H9 (cell line): Measurements from ENCODE around the gene JMJD1C. TPM values are rescaled to one million over a fixed set of nuclear protein-coding genes. Genes with fewer than 3 reads are reported as not detected.

Experiments
- DNase-seq: peaks from one replicate; pipeline ENCODE4 v3.0.0-alpha.2; 2017
- H2AFZ ChIP-seq: one replicate; pipeline ENCODE4 v1.6.1; 2013; ENCODE audit warnings: mild to moderate bottlenecking, low read length, control low read depth, moderate library complexity
- H2AK5ac ChIP-seq: 2 replicates; pipeline ENCODE4 v1.6.1; 2013; ENCODE audit warnings: low read length, control low read depth, mixed read lengths; ENCODE audit not compliant: insufficient read length
- H2BK120ac ChIP-seq: one replicate; pipeline ENCODE4 v1.6.1; 2013; ENCODE audit warnings: low read depth, mild to moderate bottlenecking, low read length, control low read depth, inconsistent platforms; ENCODE audit not compliant: poor library complexity, severe bottlenecking
- H2BK12ac ChIP-seq: 2 replicates; pipeline ENCODE4 v1.6.1; 2013; ENCODE audit warnings: low read length, control low read depth, mixed read lengths, low read depth; ENCODE audit not compliant: insufficient read length
- H2BK15ac ChIP-seq: 2 replicates; pipeline ENCODE4 v1.6.1; 2013; ENCODE audit warnings: low read depth, low read length, control low read depth
- H2BK20ac ChIP-seq: one replicate; pipeline ENCODE4 v1.6.1; 2013; ENCODE audit warnings: low read depth, mild to moderate bottlenecking, low read length, control low read depth, inconsistent platforms; ENCODE audit not compliant: poor library complexity, severe bottlenecking
- H2BK5ac ChIP-seq: 2 replicates; pipeline ENCODE4 v1.6.1; 2013; ENCODE audit warnings: low read length, control low read depth, mixed read lengths; ENCODE audit not compliant: insufficient read length
- H3K14ac ChIP-seq: 2 replicates; pipeline ENCODE4 v1.6.1; 2013; ENCODE audit warnings: low read length, control low read depth; ENCODE audit not compliant: insufficient read depth
- H3K18ac ChIP-seq: 2 replicates; pipeline ENCODE4 v1.6.1; 2013; ENCODE audit warnings: low read depth, mild to moderate bottlenecking, mixed read lengths, low read length, control low read depth; ENCODE audit not compliant: insufficient read length
- H3K23ac ChIP-seq: 2 replicates; pipeline ENCODE4 v1.6.1; 2013; ENCODE audit warnings: low read length, control low read depth, mixed read lengths, low read depth; ENCODE audit not compliant: insufficient read length
- H3K23me2 ChIP-seq: 2 replicates; pipeline ENCODE4 v1.6.1; 2013; ENCODE audit warnings: low read depth, mild to moderate bottlenecking, mixed read lengths, low read length, control low read depth; ENCODE audit not compliant: insufficient read length, poor library complexity, severe bottlenecking
- H3K27ac ChIP-seq: 2 replicates; pipeline ENCODE4 v1.5.1; 2013; ENCODE audit warnings: low read length, control low read depth, mixed read lengths, low read depth; ENCODE audit not compliant: insufficient read length
- H3K27me3 ChIP-seq: 2 replicates; pipeline ENCODE4 v1.6.1; 2013; ENCODE audit warnings: low read length, control low read depth, inconsistent platforms; ENCODE audit not compliant: insufficient read depth
- H3K4ac ChIP-seq: 2 replicates; pipeline ENCODE4 v1.6.1; 2013; ENCODE audit warnings: low read depth, mild to moderate bottlenecking, control low read depth, inconsistent platforms, low read length, moderate library complexity
- H3K4me1 ChIP-seq: 2 replicates; pipeline ENCODE4 v1.6.1; 2013; ENCODE audit warnings: low read length, control low read depth, inconsistent platforms; ENCODE audit not compliant: insufficient read depth
- H3K4me2 ChIP-seq: 2 replicates; pipeline ENCODE4 v1.6.1; 2013; ENCODE audit warnings: low read length, control low read depth, mixed read lengths; ENCODE audit not compliant: insufficient read length, insufficient read depth
- H3K56ac ChIP-seq: 2 replicates; pipeline ENCODE4 v1.6.1; 2013; ENCODE audit warnings: low read depth, mild to moderate bottlenecking, mixed read lengths, low read length, control low read depth; ENCODE audit not compliant: insufficient read length
- H3K79me1 ChIP-seq: 2 replicates; pipeline ENCODE4 v1.6.1; 2013; ENCODE audit warnings: low read depth, mild to moderate bottlenecking, moderate library complexity, low read length, control low read depth, inconsistent platforms; ENCODE audit not compliant: insufficient read depth, poor library complexity, severe bottlenecking
- H3K79me2 ChIP-seq: 2 replicates; pipeline ENCODE4 v1.6.1; 2013; ENCODE audit warnings: low read length, control low read depth, inconsistent platforms; ENCODE audit not compliant: insufficient read depth
- H3K9ac ChIP-seq: 2 replicates; pipeline ENCODE4 v1.6.1; 2013; ENCODE audit warnings: low read length, control low read depth, mixed read lengths; ENCODE audit not compliant: insufficient read length; ENCODE audit errors: extremely low read depth
- H3K9me3 ChIP-seq: one replicate; pipeline ENCODE4 v1.6.1; 2013; ENCODE audit warnings: low read depth, low read length, inconsistent platforms; ENCODE audit not compliant: control insufficient read depth
- H3T11ph ChIP-seq: one replicate; pipeline ENCODE4 v1.6.1; 2013; ENCODE audit warnings: mild to moderate bottlenecking, low read length, control low read depth, inconsistent platforms
- H4K20me1 ChIP-seq: one replicate; pipeline ENCODE4 v1.6.1; 2013; ENCODE audit not compliant: control insufficient read depth, insufficient read length, insufficient read depth
- H4K5ac ChIP-seq: 2 replicates; pipeline ENCODE4 v1.6.1; 2013; ENCODE audit warnings: low read depth, mild to moderate bottlenecking, mixed read lengths, low read length, control low read depth; ENCODE audit not compliant: insufficient read length
- H4K8ac ChIP-seq: replicated peaks from 2 replicates; pipeline ENCODE4 v1.6.1; 2013; ENCODE audit warnings: low read length, control low read depth, mixed read lengths, low read depth; ENCODE audit not compliant: insufficient read length
- H4K91ac ChIP-seq: 2 replicates; pipeline ENCODE4 v1.6.1; 2013; ENCODE audit warnings: low read depth, mild to moderate bottlenecking, moderate library complexity, mixed read lengths, low read length, control low read depth; ENCODE audit not compliant: insufficient read length
- H3K27ac Mint-ChIP-seq, 3 experiments: 2 replicates in 2 of 3; 3 replicates in 1 of 3; pipeline ENCODE4 v1.8.0; 2020 to 2021; ENCODE audit warnings: mixed read lengths in 3 of 3, mild to moderate bottlenecking in 1 of 3, moderate library complexity in 1 of 3
- H3K27me3 Mint-ChIP-seq: 2 replicates; pipeline ENCODE4 v1.8.0; 2021; ENCODE audit warnings: low read depth, mild to moderate bottlenecking, moderate library complexity, mixed read lengths
- H3K36me3 Mint-ChIP-seq, 3 experiments: 2 replicates in 2 of 3; 3 replicates in 1 of 3; pipeline ENCODE4 v1.8.0; 2020 to 2021; ENCODE audit warnings: low read depth in 3 of 3, mixed read lengths in 3 of 3; ENCODE audit not compliant: insufficient read depth in 1 of 3
- H3K4me1 Mint-ChIP-seq, 2 experiments: 2 replicates each; pipeline ENCODE4 v1.8.0; 2020; ENCODE audit warnings: mixed read lengths in 2 of 2
- H3K4me3 Mint-ChIP-seq, 2 experiments: 2 replicates in 1 of 2; 3 replicates in 1 of 2; pipeline ENCODE4 v1.8.0; 2020 to 2021; ENCODE audit warnings: mild to moderate bottlenecking in 2 of 2, mixed read lengths in 2 of 2, moderate library complexity in 1 of 2
- H3K9me3 Mint-ChIP-seq, 2 experiments: 2 replicates in 1 of 2; 3 replicates in 1 of 2; pipeline ENCODE4 v1.8.0; 2020; ENCODE audit warnings: mild to moderate bottlenecking in 2 of 2, mixed read lengths in 2 of 2, moderate library complexity in 1 of 2
- WGBS: extraction: QIAGEN DNeasy Blood & Tissue Kit; methylation state at CpG from one replicate; pipeline ENCODE4 v1.1.7; 2013; ENCODE audit warnings: missing lambda C conversion rate, low lambda C conversion rate, mixed read lengths; ENCODE audit not compliant: insufficient read length; ENCODE audit errors: extremely low coverage; 5-methylcytosine and 5-hydroxymethylcytosine counted together
- total RNA-seq: library from RNA; stranded (reverse); gene quantifications from 2 replicates; pipeline ENCODE4 v1.2.1, GENCODE V29; 2021
- TF ChIP-seq, protein P1 (sequence below): fragments of 200-600 bp; sonication (generic); conservative IDR thresholded peaks from 3 replicates; pipeline ENCODE4 v1.8.0; 2021; ENCODE audit warnings: antibody characterized with exemption, mild to moderate bottlenecking

Gene JMJD1C
- total RNA-seq, 1 experiment from 2014 or later, result 200 TPM

DNA sequence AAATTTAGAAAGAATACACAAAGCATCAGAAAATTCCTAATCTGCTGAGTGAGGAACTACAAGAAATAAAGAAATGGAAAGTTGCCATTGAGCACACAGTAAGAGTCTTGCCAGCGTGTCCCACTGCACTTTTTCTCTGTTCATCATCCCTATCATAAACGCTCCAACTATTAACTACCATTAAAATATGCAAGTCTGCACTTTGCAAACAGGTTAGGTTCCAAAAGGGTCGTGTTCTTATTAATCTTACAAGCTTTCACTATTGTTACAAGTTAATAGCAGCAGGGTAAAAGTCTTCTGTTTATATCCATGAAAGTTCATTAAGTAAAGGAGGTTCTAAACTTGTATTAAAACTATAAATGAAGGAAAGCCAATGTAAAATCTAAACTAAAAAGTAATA lies 5.2 kb upstream of the JMJD1C start:
- Histone ChIP-seq H2BK15ac (no peak overlapping the region), H3K27me3 (no peaks in the 10 kb centered on the region), H3K23me2 (no peaks in the 10 kb centered on the region), H3K79me2 (peaks cover 2% of the 10 kb centered on the region; the same call in 1 of the 2 replicates), H4K91ac (no peak overlapping the region), H2AK5ac (no peak overlapping the region), H3K14ac (no peak overlapping the region), H3K4me2 (no peak overlapping the region), H2BK120ac (no peak overlapping the region), H4K20me1 (no peaks in the 10 kb centered on the region), H3K18ac (no peak overlapping the region), H3K23ac (no peak overlapping the region), H3K79me1 (no peaks in the 10 kb centered on the region), H3K4ac (no peak overlapping the region), H3K27ac (no peak overlapping the region), H2BK20ac (no peak overlapping the region), H3K9me3 (no peaks in the 10 kb centered on the region), H3K4me1 (no peaks in the 10 kb centered on the region), H3T11ph (no peak overlapping the region), H2BK5ac (no peak overlapping the region), H2BK12ac (no peak overlapping the region), H4K8ac (no peak overlapping the region), H4K5ac (no peak overlapping the region), H3K56ac (no peak overlapping the region), H2AFZ (no peak overlapping the region), H3K9ac (no peak overlapping the region)
- no CpG with 5 or more reads among the region's 3 CpGs for WGBS
- Mint-ChIP-seq H3K36me3 (no peaks in the 10 kb centered on the region), H3K4me3 (no peak overlapping the region), H3K27ac (no peak overlapping the region), H3K27me3 (no peaks in the 10 kb centered on the region), H3K4me1 (peaks cover 27 to 33% of the 10 kb centered on the region in 2 experiments), H3K9me3 (no peaks in the 10 kb centered on the region)
- no peak for DNase-seq
- TF ChIP-seq, protein P1, sequence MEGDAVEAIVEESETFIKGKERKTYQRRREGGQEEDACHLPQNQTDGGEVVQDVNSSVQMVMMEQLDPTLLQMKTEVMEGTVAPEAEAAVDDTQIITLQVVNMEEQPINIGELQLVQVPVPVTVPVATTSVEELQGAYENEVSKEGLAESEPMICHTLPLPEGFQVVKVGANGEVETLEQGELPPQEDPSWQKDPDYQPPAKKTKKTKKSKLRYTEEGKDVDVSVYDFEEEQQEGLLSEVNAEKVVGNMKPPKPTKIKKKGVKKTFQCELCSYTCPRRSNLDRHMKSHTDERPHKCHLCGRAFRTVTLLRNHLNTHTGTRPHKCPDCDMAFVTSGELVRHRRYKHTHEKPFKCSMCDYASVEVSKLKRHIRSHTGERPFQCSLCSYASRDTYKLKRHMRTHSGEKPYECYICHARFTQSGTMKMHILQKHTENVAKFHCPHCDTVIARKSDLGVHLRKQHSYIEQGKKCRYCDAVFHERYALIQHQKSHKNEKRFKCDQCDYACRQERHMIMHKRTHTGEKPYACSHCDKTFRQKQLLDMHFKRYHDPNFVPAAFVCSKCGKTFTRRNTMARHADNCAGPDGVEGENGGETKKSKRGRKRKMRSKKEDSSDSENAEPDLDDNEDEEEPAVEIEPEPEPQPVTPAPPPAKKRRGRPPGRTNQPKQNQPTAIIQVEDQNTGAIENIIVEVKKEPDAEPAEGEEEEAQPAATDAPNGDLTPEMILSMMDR, result no peak
